Aorta (tissue), 5 donors: ENCODE results near the gene DPF3. TPM values are rescaled to one million over a fixed set of nuclear protein-coding genes. Genes with fewer than 3 reads are reported as not detected.

Experiments used
- ATAC-seq: fragments of 200-7000 bp; cut with Tn5 transposase; one replicate; pipeline ENCODE4 v1.9.1; 2022; ENCODE audit warnings: moderate library complexity; ENCODE audit not compliant: low FRiP score
- DNase-seq, 2 donors: peaks; one replicate each; pipeline ENCODE4 v3.0.0-alpha.2; 2020
- H3K27ac ChIP-seq, 2 donors: one replicate each; pipeline ENCODE4 v1.5.1; 2013; ENCODE audit warnings: low read length in 2 of 2, mild to moderate bottlenecking in 2 of 2, moderate library complexity in 2 of 2, control low read depth in 1 of 2, inconsistent platforms in 1 of 2, low read depth in 1 of 2
- H3K27me3 ChIP-seq, 2 donors: one replicate each; pipeline ENCODE4 v1.6.1; 2013; ENCODE audit warnings: control low read depth in 1 of 2, low read length in 1 of 2, mild to moderate bottlenecking in 1 of 2, moderate library complexity in 1 of 2; ENCODE audit not compliant: insufficient read depth in 2 of 2, control insufficient read depth in 1 of 2
- H3K36me3 ChIP-seq, 2 donors: one replicate each; pipeline ENCODE4 v1.6.1; 2013; ENCODE audit warnings: control low read depth in 1 of 2, low read length in 1 of 2, mild to moderate bottlenecking in 1 of 2; ENCODE audit not compliant: insufficient read depth in 2 of 2, control insufficient read depth in 1 of 2
- H3K4me1 ChIP-seq, 2 donors: one replicate each; pipeline ENCODE4 v1.6.1; 2013; ENCODE audit warnings: low read length in 2 of 2, control low read depth in 1 of 2, mild to moderate bottlenecking in 1 of 2, moderate library complexity in 1 of 2; ENCODE audit not compliant: insufficient read depth in 2 of 2, control insufficient read depth in 1 of 2
- H3K4me3 ChIP-seq, 2 donors: one replicate each; pipeline ENCODE4 v1.5.1; 2013; ENCODE audit warnings: low read length in 2 of 2, control low read depth in 1 of 2, mild to moderate bottlenecking in 1 of 2
- H3K9me3 ChIP-seq: one replicate; pipeline ENCODE4 v1.6.1; 2013; ENCODE audit warnings: mild to moderate bottlenecking, low read length; ENCODE audit not compliant: control insufficient read depth
- WGBS, 2 donors: extraction: QIAGEN DNeasy Blood & Tissue Kit; methylation state at CpG; one replicate each; pipeline ENCODE4 v1.1.7; 2013; 5-methylcytosine and 5-hydroxymethylcytosine counted together
- intact Hi-C, 2 donors: fragments of 100-400 bp; cut with DNase I; formaldehyde crosslinking; loops; one replicate each; pipeline versions ENCODE4 v1.14.2 to v1.15.0; 2022
- polyA plus RNA-seq, 2 donors: library from polyadenylated mRNA; stranded (reverse); fragments of 200-250 nt; gene quantifications; one replicate each; pipeline ENCODE4 v1.2.3, GENCODE V29; 2013
- total RNA-seq, 2 donors: library from RNA; stranded (reverse); fragmentation: NEBNext Ultra II Directional; extraction: Animal tissue kit (Norgen Biotek cat#: 25700); gene quantifications; one replicate each; pipeline ENCODE4 v1.2.1, GENCODE V29; 2021
- donor health status: healthy with polysubstance abuse.
- donor health status: Bipolar disorder and iron deficiency.
- donor health status: DM: no; HTN: no; CAD: no.
- donor health status: DM: no; HTN: no; CAD: no.
- donor health status: DM: yes; HTN: yes; CAD: no.

Gene DPF3
- total and polyA plus RNA-seq, 4 donors = 0.15 to 2.2 (median 0.70) TPM

- Histone ChIP-seq H3K27me3 (no peaks in the 10 kb centered on the region), H3K4me3 (no peak overlapping the region), H3K9me3 (peaks cover 6% of the 10 kb centered on the region), H3K36me3 (no peaks in the 10 kb centered on the region), H3K4me1 (no peaks in the 10 kb centered on the region), H3K27ac (no peak overlapping the region)
- DNase-seq = no peak
- no peak for ATAC-seq
- WGBS, 2 donors = 87 to 88% methylated on average over 4 of the region's 4 CpGs
- intact Hi-C loops = no loop called here
Observed at GRCh38 chr14:72634691-72635616, 258.9 kb downstream of the DPF3 start.

- H3K27me3 ChIP-seq = no peaks in the 10 kb centered on the region
- intact Hi-C loops = no loop called here
- ATAC-seq = no peak
Observed at GRCh38 chr14:72633551-72633950, 260.4 kb downstream of the DPF3 start.

GRCh38 chr14:72632727-72633126, 261.2 kb downstream of the DPF3 start:
- Histone ChIP-seq H3K9me3 (peaks cover 3% of the 10 kb centered on the region), H3K36me3 (no peaks in the 10 kb centered on the region), H3K4me3 (no peak overlapping the region), H3K4me1 (no peaks in the 10 kb centered on the region), H3K27ac (no peak overlapping the region), H3K27me3 (no peaks in the 10 kb centered on the region)
- DNase-seq (no peak), ATAC-seq (no peak)
- WGBS, 2 donors = 41 to 43% methylated on average over 1 of the region's 1 CpG
- intact Hi-C loops = no loop called here

More at GRCh38 chr14:72633551-72633950, 260.4 kb downstream of the DPF3 start:
- Histone ChIP-seq H3K27ac (no peak overlapping the region), H3K36me3 (no peaks in the 10 kb centered on the region), H3K4me1 (no peaks in the 10 kb centered on the region), H3K4me3 (no peak overlapping the region), H3K9me3 (peaks cover 3% of the 10 kb centered on the region)
- no peak for DNase-seq
- WGBS, 2 donors = 65 to 81% methylated on average over 5 of the region's 5 CpGs

GRCh38 chr14:72631401-72631800, 262.5 kb downstream of the DPF3 start:
- 76 to 97% methylated on average over 1 of the region's 1 CpG for WGBS, 2 donors
- no peaks in the 10 kb centered on the region for H3K27me3 ChIP-seq
- ATAC-seq (no peak), DNase-seq (no peak)
- intact Hi-C loops = no loop called here
- H3K36me3 ChIP-seq = no peaks in the 10 kb centered on the region
- H3K9me3 ChIP-seq = no peaks in the 10 kb centered on the region
- no peaks in the 10 kb centered on the region for H3K4me1 ChIP-seq
- H3K4me3 ChIP-seq = no peak overlapping the region
- no peak overlapping the region for H3K27ac ChIP-seq

- whole genome bisulfite sequencing, 2 donors = 84 to 88% methylated on average over 4 of the region's 4 CpGs
Observed at GRCh38 chr14:72630374-72630773, 263.5 kb downstream of the DPF3 start.

GRCh38 chr14:72629534-72629933, 264.4 kb downstream of the DPF3 start:
- H3K27me3 ChIP-seq = no peaks in the 10 kb centered on the region
- intact Hi-C loops = no loop called here
- H3K9me3 ChIP-seq = no peaks in the 10 kb centered on the region
- ATAC-seq (no peak), DNase-seq (no peak)
- WGBS, 2 donors = 76 to 89% methylated on average over 2 of the region's 2 CpGs
- no peaks in the 10 kb centered on the region for H3K36me3 ChIP-seq
- no peak overlapping the region for H3K4me3 ChIP-seq
- H3K27ac ChIP-seq = no peak overlapping the region
- no peaks in the 10 kb centered on the region for H3K4me1 ChIP-seq

More at GRCh38 chr14:72630374-72630773, 263.5 kb downstream of the DPF3 start:
- no peak for ATAC-seq
- no peaks in the 10 kb centered on the region for H3K27me3 ChIP-seq
- intact Hi-C loops = no loop called here
- no peak overlapping the region for H3K4me3 ChIP-seq
- DNase-seq = no peak
- H3K27ac ChIP-seq = no peak overlapping the region
- H3K9me3 ChIP-seq = no peaks in the 10 kb centered on the region
- H3K4me1 ChIP-seq = no peaks in the 10 kb centered on the region
- H3K36me3 ChIP-seq = no peaks in the 10 kb centered on the region

GRCh38 chr14:72625689-72626088, 268.2 kb downstream of the DPF3 start:
- WGBS, 2 donors = 92 to 97% methylated on average over 2 of the region's 2 CpGs
- H3K4me3 ChIP-seq = no peak overlapping the region
- DNase-seq (no peak), ATAC-seq (no peak)
- H3K4me1 ChIP-seq = no peaks in the 10 kb centered on the region
- no peaks in the 10 kb centered on the region for H3K27me3 ChIP-seq
- intact Hi-C loops = no loop called here
- no peaks in the 10 kb centered on the region for H3K36me3 ChIP-seq
- H3K27ac ChIP-seq = no peak overlapping the region
- H3K9me3 ChIP-seq = no peaks in the 10 kb centered on the region

- no peak for DNase-seq
- no peaks in the 10 kb centered on the region for H3K9me3 ChIP-seq
- no peaks in the 10 kb centered on the region for H3K36me3 ChIP-seq
- H3K27ac ChIP-seq = no peak overlapping the region
- intact Hi-C loops = no loop called here
- H3K4me1 ChIP-seq = no peaks in the 10 kb centered on the region
- H3K27me3 ChIP-seq = no peaks in the 10 kb centered on the region
- ATAC-seq = no peak
- WGBS, 2 donors = 69 to 80% methylated on average over 6 of the region's 6 CpGs
- no peak overlapping the region for H3K4me3 ChIP-seq
Observed at GRCh38 chr14:72621387-72622065, 272.4 kb downstream of the DPF3 start.
